Lung (tissue), 12 donors: ENCODE measurements around the gene PIP5K1B. TPM values are rescaled to one million over a fixed set of nuclear protein-coding genes. Genes with fewer than 3 reads are reported as not detected.
A peak's percentile ranks its signal among the peaks of the same experiment; 100 is the strongest.

ENCODE experiments used
- ATAC-seq: fragments of 200-7000 bp; cut with Tn5 transposase; one replicate; pipeline ENCODE4 v1.9.1; 2020; ENCODE audit warnings: moderate number of reproducible peaks; ENCODE audit not compliant: insufficient read depth, low FRiP score
- DNase-seq, 3 donors: peaks; one replicate each; pipeline ENCODE4 v3.0.0-alpha.2; 2013 to 2017
- H3K27ac ChIP-seq, 2 donors: one replicate each; pipeline ENCODE4 v1.5.1; 2013; ENCODE audit warnings: mild to moderate bottlenecking in 2 of 2, moderate library complexity in 2 of 2, control low read depth in 1 of 2, inconsistent platforms in 1 of 2, low read depth in 1 of 2, low read length in 1 of 2
- H3K27me3 ChIP-seq, 3 donors: one replicate each; pipeline ENCODE4 v1.5.1; 2013; ENCODE audit warnings: low read length in 2 of 3; ENCODE audit not compliant: control insufficient read depth in 3 of 3, insufficient read depth in 3 of 3
- H3K36me3 ChIP-seq, 4 donors: one replicate each; pipeline ENCODE4 v1.5.1; 2013; ENCODE audit warnings: low read length in 4 of 4, mild to moderate bottlenecking in 1 of 4, moderate library complexity in 1 of 4; ENCODE audit not compliant: control insufficient read depth in 4 of 4, insufficient read depth in 4 of 4
- H3K4me1 ChIP-seq, 5 donors: one replicate each; pipeline ENCODE4 v1.5.1; 2013; ENCODE audit warnings: low read length in 5 of 5, mild to moderate bottlenecking in 2 of 5, moderate library complexity in 1 of 5; ENCODE audit not compliant: control insufficient read depth in 5 of 5, insufficient read depth in 5 of 5
- H3K4me3 ChIP-seq: one replicate; pipeline ENCODE4 v1.5.1; 2013; ENCODE audit warnings: mild to moderate bottlenecking, control low read depth, moderate library complexity
- H3K9ac ChIP-seq, 2 donors: one replicate each; pipeline ENCODE4 v1.5.1; 2013; ENCODE audit warnings: low read length in 2 of 2, control low read depth in 1 of 2; ENCODE audit not compliant: insufficient read depth in 1 of 2
- H3K9me3 ChIP-seq, 4 donors: one replicate each; pipeline ENCODE4 v1.5.1; 2013; ENCODE audit warnings: low read length in 3 of 4, mild to moderate bottlenecking in 1 of 4, moderate library complexity in 1 of 4; ENCODE audit not compliant: control insufficient read depth in 4 of 4, insufficient read depth in 3 of 4
- CTCF ChIP-seq: IDR thresholded peaks from 2 replicates; pipeline ENCODE4 v1.5.1; 2012; ENCODE audit warnings: mild to moderate bottlenecking; ENCODE audit errors: control extremely low read depth, extremely low read depth
- WGBS, 2 donors: extraction: QIAGEN DNeasy Blood & Tissue Kit; methylation state at CpG; one replicate each; pipeline ENCODE4 v1.1.7; 2013; 5-methylcytosine and 5-hydroxymethylcytosine counted together
- polyA plus RNA-seq, 2 donors: library from polyadenylated mRNA; stranded (reverse); fragments of 200-250 nt; gene quantifications; one replicate each; pipeline ENCODE4 v1.2.1, GENCODE V29; 2013
- total RNA-seq, 2 donors: library from RNA; depleted of rRNA in 1 of 2; stranded (reverse); fragments of >200 nt in 1 of 2; gene quantifications; one replicate each; pipeline ENCODE4 v1.2.1, GENCODE V29; 2014 to 2021
- donor health status: control.
- donor health status: control.
- donor health status: Bipolar disorder and iron deficiency.
- donor health status: healthy.
- donor health status: DM: yes; HTN: yes; CAD: no.

The PIP5K1B gene
- total and polyA plus RNA-seq, 4 donors, result 6.6 to 28.2 (median 15.6) TPM

GRCh38 chr9:68741234-68741633 lies 36.2 kb downstream of the PIP5K1B start:
- Histone ChIP-seq H3K27ac (peak overlapping the region; percentile 55 to 68), H3K9me3 (no peaks in the 10 kb centered on the region), H3K4me1 (peaks cover 0 to 9% (median 0%) of the 10 kb centered on the region in 5 donors), H3K27me3 (no peaks in the 10 kb centered on the region), H3K4me3 (no peak overlapping the region), H3K9ac (no peak overlapping the region), H3K36me3 (no peaks in the 10 kb centered on the region)
- no peak for DNase-seq
- WGBS, 2 donors, result 78 to 91% methylated on average over 4 of the region's 4 CpGs
- no peak for ATAC-seq
- no peak for TF ChIP-seq CTCF

- TF ChIP-seq CTCF, result no peak
- Histone ChIP-seq H3K27ac (peak overlapping the region; percentile 55 to 68), H3K36me3 (no peaks in the 10 kb centered on the region), H3K9me3 (no peaks in the 10 kb centered on the region), H3K27me3 (no peaks in the 10 kb centered on the region), H3K4me1 (peaks cover 0 to 9% (median 2%) of the 10 kb centered on the region in 5 donors), H3K9ac (no peak overlapping the region), H3K4me3 (no peak overlapping the region)
- 89 to 90% methylated on average over 3 of the region's 3 CpGs for WGBS, 2 donors
- ATAC-seq, result no peak
- no peak for DNase-seq
These were observed 36.8 kb downstream of the PIP5K1B start for GRCh38 chr9:68741704-68742332.

- Histone ChIP-seq H3K4me1 (peaks cover 0 to 9% (median 2%) of the 10 kb centered on the region in 5 donors), H3K9me3 (no peaks in the 10 kb centered on the region), H3K27ac (peak overlapping the region in 1 of 2 donors; percentile 68), H3K4me3 (no peak overlapping the region), H3K9ac (no peak overlapping the region), H3K36me3 (no peaks in the 10 kb centered on the region), H3K27me3 (no peaks in the 10 kb centered on the region)
- ATAC-seq, result no peak
- 87 to 94% methylated on average over 2 of the region's 2 CpGs for WGBS, 2 donors
- TF ChIP-seq CTCF, result no peak
- DNase-seq, result no peak
These were observed 37.3 kb downstream of the PIP5K1B start for GRCh38 chr9:68742333-68742730.

GRCh38 chr9:68744426-68744825 lies 39.4 kb downstream of the PIP5K1B start:
- H3K4me1 ChIP-seq, result peaks cover 0 to 6% (median 2%) of the 10 kb centered on the region in 5 donors
- H3K27ac ChIP-seq, result peak overlapping the region in 1 of 2 donors; percentile 14
- no peak overlapping the region for H3K4me3 ChIP-seq
- no peak for TF ChIP-seq CTCF
- ATAC-seq (no peak), DNase-seq (no peak)
- H3K36me3 ChIP-seq, result no peaks in the 10 kb centered on the region
- H3K9ac ChIP-seq, result no peak overlapping the region
- no peaks in the 10 kb centered on the region for H3K27me3 ChIP-seq
- 56 to 82% methylated on average over 1 of the region's 1 CpG for WGBS, 2 donors
- H3K9me3 ChIP-seq, result no peaks in the 10 kb centered on the region
